K562 (cell line): ENCODE data around the gene PIK3R6. TPM values are rescaled to one million over a fixed set of nuclear protein-coding genes. Genes with fewer than 3 reads are reported as not detected.

Source experiments
- CBX5 ChIP-seq: IDR thresholded peaks from 2 replicates; pipeline ENCODE4 v1.6.1; 2014; ENCODE audit warnings: low read depth, borderline replicate concordance
- CTBP1 ChIP-seq: fragments of 450-650 bp; IDR thresholded peaks from 2 replicates; pipeline ENCODE4 v1.6.1; 2016; ENCODE audit warnings: borderline replicate concordance
- E2F4 ChIP-seq: sonication (generic); formaldehyde crosslinking; IDR thresholded peaks from 2 replicates; pipeline ENCODE4 v1.8.0; 2022; ENCODE audit warnings: mild to moderate bottlenecking, low read depth, missing genetic modification reagents
- JUN ChIP-seq, 2 experiments: sonication (generic) in 1 of 2; formaldehyde crosslinking in 1 of 2; IDR thresholded peaks; 2 replicates each; pipeline versions ENCODE4 v1.6.1 to v1.8.0; 2012 to 2022; ENCODE audit warnings: borderline replicate concordance in 2 of 2, mild to moderate bottlenecking in 2 of 2, improper control_type of control experiment in 1 of 2, low read depth in 1 of 2, low read length in 1 of 2, missing genetic modification reagents in 1 of 2
- MEF2D ChIP-seq: conservative IDR thresholded peaks from 2 replicates; pipeline ENCODE4 v1.6.1; 2016; ENCODE audit warnings: low read depth, missing genetic modification characterization, missing compliant biosample characterization
- NFIX ChIP-seq: fragments of 250-450 bp; sonication (Bioruptor Pico); IDR thresholded peaks from 2 replicates; pipeline ENCODE4 v1.4.0; 2020; ENCODE audit warnings: low read depth, mild to moderate bottlenecking, moderate library complexity
- SAFB2 ChIP-seq: fragments of 200-400 bp; formaldehyde crosslinking; IDR thresholded peaks from 2 replicates; pipeline ENCODE4 v1.6.1; 2018; ENCODE audit warnings: borderline replicate concordance, low read length, low read depth, moderate library complexity; ENCODE audit not compliant: severe bottlenecking
- SETDB1 ChIP-seq: IDR thresholded peaks from one replicate; pipeline ENCODE4 v1.6.1; 2012; ENCODE audit warnings: low read length, control low read depth, inconsistent platforms
- TCFL5 ChIP-seq: fragments of 250-450 bp; sonication (Bioruptor Pico); conservative IDR thresholded peaks from 2 replicates; pipeline ENCODE4 v1.6.1; 2021; ENCODE audit warnings: mild to moderate bottlenecking, moderate library complexity, matching md5 sums
- TRIM28 ChIP-seq: fragments of 450-650 bp; IDR thresholded peaks from 2 replicates; pipeline ENCODE4 v1.6.1; 2017
- XRCC3 ChIP-seq: fragments of 450-650 bp; IDR thresholded peaks from 2 replicates; pipeline ENCODE4 v1.6.1; 2017; ENCODE audit warnings: mild to moderate bottlenecking, moderate library complexity
- ZNF232 ChIP-seq: sonication (generic); formaldehyde crosslinking; IDR thresholded peaks from 2 replicates; pipeline ENCODE4 v1.8.0; 2022; ENCODE audit warnings: mild to moderate bottlenecking, missing genetic modification reagents
- ZNF609 ChIP-seq: sonication (generic); formaldehyde crosslinking; IDR thresholded peaks from 2 replicates; pipeline ENCODE4 v1.8.1; 2023; ENCODE audit warnings: missing genetic modification reagents, mild to moderate bottlenecking, borderline replicate concordance
- polyA plus RNA-seq, 8 experiments: library from polyadenylated mRNA; depleted of rRNA in 4 of 8; stranded (reverse) in 5 of 8; unstranded in 3 of 8; fragments of >200 nt; fragmentation: Nextera tagmentation in 2 of 8; fragmentation: Illumina TruSeq in 1 of 8; extraction: Ambion mirVana in 2 of 8; extraction: Trizol in 1 of 8; gene quantifications; 2 replicates each; pipeline versions ENCODE4 v1.2.1 to v1.2.3, GENCODE V29; 2011 to 2014; ENCODE audit warnings: inconsistent platforms in 1 of 8, missing spikeins in 1 of 8
- total RNA-seq, 7 experiments: library from RNA; depleted of rRNA in 6 of 7; stranded (reverse); fragments of >200 nt in 6 of 7; fragmentation: Illumina TruSeq in 2 of 7; extraction: Trizol in 2 of 7; gene quantifications; 2 replicates each; pipeline versions ENCODE4 v1.2.1 to v1.2.3, GENCODE V29; 2011 to 2021; ENCODE audit warnings: low replicate concordance in 1 of 7

PIK3R6 gene
- total and polyA plus RNA-seq, 9 of the 15 experiments (the other 6 are each of a cell fraction or from before 2014, with no cell fraction given), result 0.04 TPM; not detected in 8

GRCh38 chr17:8781776-8782175 is 85.7 kb downstream of the PIK3R6 start (continued):
- TF ChIP-seq NFIX (CRISPR knock-in tag) (no peak), ZNF232 (CRISPR knock-in tag) (no peak), JUN (IDR thresholded peaks at IDR 0.05; ENCODE audit: borderline replicate concordance, low read depth, low read length) (no peak), JUN (CRISPR knock-in tag; IDR thresholded peaks at IDR 0.05; ENCODE audit: borderline replicate concordance) (no peak), MEF2D (tag) (no peak), TRIM28 (no peak), CBX5 (no peak), SAFB2 (no peak), ZNF609 (CRISPR knock-in tag) (no peak), XRCC3 (no peak), E2F4 (CRISPR knock-in tag) (no peak), CTBP1 (no peak), SETDB1 (no peak), TCFL5 (CRISPR knock-in tag) (no peak)
